ENCODE measurements around the gene ADRA2C. TPM values are rescaled to one million over a fixed set of nuclear protein-coding genes. Genes with fewer than 3 reads are reported as not detected.

Gene ADRA2C
- total RNA-seq, 1 experiment from 2014 or later = 8.6 TPM

DNA sequence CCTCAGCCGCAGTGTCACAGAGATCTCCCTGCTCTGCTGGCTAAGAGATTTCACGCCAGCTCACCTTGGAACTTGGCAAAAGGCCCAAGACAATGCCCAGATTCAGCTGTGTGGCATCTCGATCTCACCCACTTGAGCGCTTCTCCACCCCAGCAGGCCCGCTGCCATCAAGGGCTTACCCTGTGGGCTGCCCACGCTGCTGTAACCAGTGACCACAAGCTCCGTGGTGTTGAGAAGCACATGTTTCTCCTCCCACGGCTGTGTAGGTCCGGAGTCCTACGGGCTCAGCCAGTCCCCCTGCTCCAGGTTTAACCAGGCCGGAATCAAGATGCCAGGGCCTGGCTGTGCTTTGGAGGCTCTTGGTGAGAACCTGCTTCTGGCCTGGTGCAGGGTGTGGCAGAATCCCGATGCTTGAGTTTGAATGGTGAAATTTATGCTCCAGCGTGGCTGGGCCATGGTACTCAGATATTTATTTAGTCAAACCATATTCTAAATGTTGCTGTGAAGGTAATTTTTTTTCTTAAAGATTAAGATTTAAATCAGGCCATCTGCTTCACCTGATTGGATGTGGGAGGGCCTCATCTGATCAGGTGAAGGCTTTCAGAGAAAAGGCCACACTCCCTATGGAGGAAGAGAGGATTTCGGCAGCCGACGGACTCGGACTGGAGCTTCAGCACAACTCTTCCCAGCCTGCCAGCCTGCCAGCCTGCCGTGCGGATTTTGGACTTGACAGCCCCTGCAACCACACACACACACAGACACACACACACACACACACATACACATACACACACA lies 24.8 kb upstream of the ADRA2C start:
- H3K14ac ChIP-seq (ENCODE audit: insufficient read depth, low read length) = no peak overlapping the region
- no peak overlapping the region for H3K18ac ChIP-seq (ENCODE audit: insufficient read length, low read depth, low read length)
- no peaks in the 10 kb centered on the region for H3K27me3 ChIP-seq (ENCODE audit: insufficient read depth, low read length)
- WGBS (ENCODE audit: extremely low coverage, insufficient read length, low lambda C conversion rate) = no CpG with 5 or more reads among the region's 19 CpGs
- no peak overlapping the region for H4K5ac ChIP-seq (ENCODE audit: insufficient read length, low read depth, low read length)
- H4K20me1 ChIP-seq (ENCODE audit: control insufficient read depth, insufficient read depth, insufficient read length) = no peaks in the 10 kb centered on the region
- peaks cover 48% of the 10 kb centered on the region for H3K27me3 Mint-ChIP-seq (ENCODE audit: low read depth)
- no peak overlapping the region for H2AK5ac ChIP-seq (ENCODE audit: insufficient read length, low read length)
- no peak overlapping the region for H2BK20ac ChIP-seq (ENCODE audit: low read depth, low read length, poor library complexity, severe bottlenecking)
- H3K27ac ChIP-seq (ENCODE audit: insufficient read length, low read depth, low read length) = no peak overlapping the region
- no peak overlapping the region for H3K4ac ChIP-seq (ENCODE audit: low read depth, low read length)
- no peak overlapping the region for H2BK5ac ChIP-seq (ENCODE audit: insufficient read length, low read length)
- H3T11ph ChIP-seq (ENCODE audit: low read length) = no peak overlapping the region
- no peak overlapping the region for H2BK12ac ChIP-seq (ENCODE audit: insufficient read length, low read depth, low read length)
- no peak overlapping the region for H2BK15ac ChIP-seq (ENCODE audit: low read depth, low read length)
- H3K4me2 ChIP-seq (ENCODE audit: insufficient read depth, insufficient read length, low read length) = no peak overlapping the region
- peaks cover 3% of the 10 kb centered on the region for H3K23me2 ChIP-seq (ENCODE audit: insufficient read length, low read depth, low read length, poor library complexity, severe bottlenecking)
- H2AFZ ChIP-seq (ENCODE audit: low read length) = no peak overlapping the region
- no peaks in the 10 kb centered on the region for H3K9me3 ChIP-seq (ENCODE audit: control insufficient read depth, low read depth, low read length)
- no peak overlapping the region for H3K23ac ChIP-seq (ENCODE audit: insufficient read length, low read depth, low read length)
- H3K79me2 ChIP-seq (ENCODE audit: insufficient read depth, low read length) = no peaks in the 10 kb centered on the region
- H3K4me1 ChIP-seq (ENCODE audit: insufficient read depth, low read length) = no peaks in the 10 kb centered on the region
- no peak overlapping the region for H3K56ac ChIP-seq (ENCODE audit: insufficient read length, low read depth, low read length)
- peaks cover 10 to 16% of the 10 kb centered on the region in 2 experiments for H3K9me3 Mint-ChIP-seq
- H4K8ac ChIP-seq (replicated peaks; ENCODE audit: insufficient read length, low read depth, low read length) = no peak overlapping the region
- no peak overlapping the region for H4K91ac ChIP-seq (ENCODE audit: insufficient read length, low read depth, low read length)
- H2BK120ac ChIP-seq (ENCODE audit: low read depth, low read length, poor library complexity, severe bottlenecking) = no peak overlapping the region
- DNase-seq = no peak
- no peak overlapping the region for H3K9ac ChIP-seq (ENCODE audit: extremely low read depth, insufficient read length, low read length)
- H3K79me1 ChIP-seq (ENCODE audit: insufficient read depth, low read depth, low read length, poor library complexity, severe bottlenecking) = no peaks in the 10 kb centered on the region
- peaks cover 0 to 12% (median 7%) of the 10 kb centered on the region in 3 experiments; a peak in 5 of 7 replicates for H3K36me3 Mint-ChIP-seq (ENCODE audit: insufficient read depth in 1 of 3, low read depth in 3 of 3)
- H3K4me3 Mint-ChIP-seq = no peak overlapping the region
- peaks cover 18 to 26% of the 10 kb centered on the region in 2 experiments for H3K4me1 Mint-ChIP-seq
- no peak overlapping the region for H3K27ac Mint-ChIP-seq
- no peak for TF ChIP-seq CTCF (conservative IDR thresholded peaks at IDR 0.05)

Measured in H9 (cell line).